ENCODE data around the gene RAP1GAP2. TPM values are rescaled to one million over a fixed set of nuclear protein-coding genes. Genes with fewer than 3 reads are reported as not detected.

The RAP1GAP2 gene
- total RNA-seq, 1 experiment from 2014 or later = 72.8 TPM

GRCh38 chr17:2898255-2898926 lies 102.2 kb downstream of the RAP1GAP2 start:
- peaks cover 17% of the 10 kb centered on the region for H3K36me3 Mint-ChIP-seq
- POLR2A ChIA-PET = interaction anchor here (0.7 kb wide), 1 partner anchor 1671 kb away, joined by 3 read pairs; no protein-coding TSS in a partner anchor

DNA sequence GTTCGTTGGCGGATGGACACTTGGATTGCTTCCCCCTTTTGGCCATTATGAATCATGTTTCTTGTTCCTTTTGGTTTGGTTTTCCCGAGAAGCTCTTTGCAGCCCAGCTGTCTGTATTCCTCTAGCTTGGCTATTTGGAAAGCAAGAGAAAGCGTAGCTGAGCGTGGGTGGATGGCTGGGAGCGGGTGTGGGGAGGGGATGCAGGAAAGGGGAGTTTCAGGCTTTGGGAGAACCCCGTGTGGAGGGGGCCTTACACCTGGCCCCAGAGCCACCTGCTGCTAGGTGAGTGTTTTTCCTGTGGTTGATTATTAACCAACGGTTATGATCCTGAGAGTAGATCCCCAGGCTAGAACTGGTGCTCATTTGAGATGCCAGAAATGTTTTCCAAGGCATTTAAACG lies 103.7 kb downstream of the RAP1GAP2 start:
- TF ChIP-seq NR2C2 (CRISPR knock-in tag; IDR thresholded peaks at IDR 0.05) (no peak), JAZF1 (CRISPR knock-in tag; IDR thresholded peaks at IDR 0.05) (no peak), TCF7 (CRISPR knock-in tag; IDR thresholded peaks at IDR 0.05; ENCODE audit: low read depth) (no peak), ZNF121 (CRISPR knock-in tag; IDR thresholded peaks at IDR 0.05) (no peak), FOXP4 (CRISPR knock-in tag; IDR thresholded peaks at IDR 0.05) (no peak), FOXP1 (CRISPR knock-in tag; IDR thresholded peaks at IDR 0.05; ENCODE audit: borderline replicate concordance) (no peak), SMAD3 (CRISPR knock-in tag; IDR thresholded peaks at IDR 0.05; ENCODE audit: borderline replicate concordance) (no peak), GABPB1 (CRISPR knock-in tag; IDR thresholded peaks at IDR 0.05) (no peak), NFYB (CRISPR knock-in tag; conservative IDR thresholded peaks at IDR 0.05; ENCODE audit: low read depth) (no peak), ZNF263 (CRISPR knock-in tag; IDR thresholded peaks at IDR 0.05; ENCODE audit: low read depth) (no peak), ETV6 (CRISPR knock-in tag; IDR thresholded peaks at IDR 0.05) (no peak)
- TF ChIP-seq, protein P1, sequence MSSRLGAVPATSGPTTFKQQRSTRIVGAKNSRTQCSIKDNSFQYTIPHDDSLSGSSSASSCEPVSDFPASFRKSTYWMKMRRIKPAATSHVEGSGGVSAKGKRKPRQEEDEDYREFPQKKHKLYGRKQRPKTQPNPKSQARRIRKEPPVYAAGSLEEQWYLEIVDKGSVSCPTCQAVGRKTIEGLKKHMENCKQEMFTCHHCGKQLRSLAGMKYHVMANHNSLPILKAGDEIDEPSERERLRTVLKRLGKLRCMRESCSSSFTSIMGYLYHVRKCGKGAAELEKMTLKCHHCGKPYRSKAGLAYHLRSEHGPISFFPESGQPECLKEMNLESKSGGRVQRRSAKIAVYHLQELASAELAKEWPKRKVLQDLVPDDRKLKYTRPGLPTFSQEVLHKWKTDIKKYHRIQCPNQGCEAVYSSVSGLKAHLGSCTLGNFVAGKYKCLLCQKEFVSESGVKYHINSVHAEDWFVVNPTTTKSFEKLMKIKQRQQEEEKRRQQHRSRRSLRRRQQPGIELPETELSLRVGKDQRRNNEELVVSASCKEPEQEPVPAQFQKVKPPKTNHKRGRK (CRISPR knock-in tag; IDR thresholded peaks at IDR 0.05; ENCODE audit: borderline replicate concordance) = no peak
- ChIA-PET CTCF (interaction anchor here (1.3 to 2.0 kb wide), 2 partner anchors 10 to 30 kb away, joined by 4 to 5 read pairs; no protein-coding TSS in a partner anchor), POLR2A (no interaction called here)
- no peak overlapping the region for H3K4me3 Mint-ChIP-seq
- peaks cover 17% of the 10 kb centered on the region for H3K36me3 Mint-ChIP-seq
- H3K4me1 Mint-ChIP-seq = peaks cover 42% of the 10 kb centered on the region
- H3K9me3 Mint-ChIP-seq = 0 out of 2 replicates have a peak, but pooled peaks cover 11% of the 10 kb centered on the region
- H3K27me3 Mint-ChIP-seq (ENCODE audit: low read depth) = no peaks in the 10 kb centered on the region
- no peak for DNase-seq (ENCODE audit: low spot score)
- no peak for ATAC-seq
- H3K27ac Mint-ChIP-seq = peak overlapping the region; percentile 73; the same call in 1 of the 2 replicates

More at GRCh38 chr17:2898255-2898926, 102.2 kb downstream of the RAP1GAP2 start:
- DNase-seq (ENCODE audit: low spot score) (no peak), ATAC-seq (peak; percentile 26; the same call in 1 of the 2 replicates)
- H3K27ac Mint-ChIP-seq = peak overlapping the region; percentile 89
- H3K27me3 Mint-ChIP-seq (ENCODE audit: low read depth) = no peaks in the 10 kb centered on the region
- peaks cover 46% of the 10 kb centered on the region for H3K4me1 Mint-ChIP-seq
- CTCF ChIA-PET = interaction anchor here (0.7 to 2.0 kb wide), 4 partner anchors 9 to 54 kb away, joined by 3 to 5 read pairs (median 4); no protein-coding TSS in a partner anchor
- TF ChIP-seq, protein P2, sequence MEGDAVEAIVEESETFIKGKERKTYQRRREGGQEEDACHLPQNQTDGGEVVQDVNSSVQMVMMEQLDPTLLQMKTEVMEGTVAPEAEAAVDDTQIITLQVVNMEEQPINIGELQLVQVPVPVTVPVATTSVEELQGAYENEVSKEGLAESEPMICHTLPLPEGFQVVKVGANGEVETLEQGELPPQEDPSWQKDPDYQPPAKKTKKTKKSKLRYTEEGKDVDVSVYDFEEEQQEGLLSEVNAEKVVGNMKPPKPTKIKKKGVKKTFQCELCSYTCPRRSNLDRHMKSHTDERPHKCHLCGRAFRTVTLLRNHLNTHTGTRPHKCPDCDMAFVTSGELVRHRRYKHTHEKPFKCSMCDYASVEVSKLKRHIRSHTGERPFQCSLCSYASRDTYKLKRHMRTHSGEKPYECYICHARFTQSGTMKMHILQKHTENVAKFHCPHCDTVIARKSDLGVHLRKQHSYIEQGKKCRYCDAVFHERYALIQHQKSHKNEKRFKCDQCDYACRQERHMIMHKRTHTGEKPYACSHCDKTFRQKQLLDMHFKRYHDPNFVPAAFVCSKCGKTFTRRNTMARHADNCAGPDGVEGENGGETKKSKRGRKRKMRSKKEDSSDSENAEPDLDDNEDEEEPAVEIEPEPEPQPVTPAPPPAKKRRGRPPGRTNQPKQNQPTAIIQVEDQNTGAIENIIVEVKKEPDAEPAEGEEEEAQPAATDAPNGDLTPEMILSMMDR (IDR thresholded peaks at IDR 0.05) = no peak
- TF ChIP-seq SP1 (CRISPR knock-in tag; conservative IDR thresholded peaks at IDR 0.05) = no peak
- no peak for TF ChIP-seq ZNF423 (CRISPR knock-in tag; IDR thresholded peaks at IDR 0.05)
- no peak for TF ChIP-seq IRF2 (CRISPR knock-in tag; IDR thresholded peaks at IDR 0.05; ENCODE audit: borderline replicate concordance, low read depth)
- no peak for TF ChIP-seq KAT7 (CRISPR knock-in tag; IDR thresholded peaks at IDR 0.05; ENCODE audit: borderline replicate concordance)
- no peak for TF ChIP-seq IRF1 (CRISPR knock-in tag; IDR thresholded peaks at IDR 0.05)
- TF ChIP-seq FOXP4 (CRISPR knock-in tag; IDR thresholded peaks at IDR 0.05) = no peak
- H3K4me3 Mint-ChIP-seq = no peak overlapping the region
- 0 out of 2 replicates have a peak, but pooled peaks cover 11% of the 10 kb centered on the region for H3K9me3 Mint-ChIP-seq
